K562 (cell line): ENCODE measurements around the gene KIAA0513. TPM values are rescaled to one million over a fixed set of nuclear protein-coding genes. Genes with fewer than 3 reads are reported as not detected.

ENCODE experiments used
- ETV1 ChIP-seq: fragments of 450-650 bp; conservative IDR thresholded peaks from 2 replicates; pipeline ENCODE4 v1.6.1; 2016; ENCODE audit warnings: missing genetic modification characterization, control low read depth, low read depth, missing compliant biosample characterization
- GATAD2A ChIP-seq: fragments of 450-650 bp; IDR thresholded peaks from 2 replicates; pipeline ENCODE4 v1.6.1; 2017
- KHSRP ChIP-seq: fragments of 450-650 bp; IDR thresholded peaks from 2 replicates; pipeline ENCODE4 v1.6.1; 2017
- NFIX ChIP-seq: fragments of 250-450 bp; sonication (Bioruptor Pico); IDR thresholded peaks from 2 replicates; pipeline ENCODE4 v1.4.0; 2020; ENCODE audit warnings: low read depth, mild to moderate bottlenecking, moderate library complexity
- SMARCA5 ChIP-seq: fragments of 450-650 bp; IDR thresholded peaks from 2 replicates; pipeline ENCODE4 v1.6.1; 2016
- TEAD1 ChIP-seq, 2 experiments: fragments of 450-650 bp in 1 of 2; sonication (generic) in 1 of 2; formaldehyde crosslinking; IDR thresholded peaks; 2 replicates each; pipeline versions ENCODE4 v1.4.0 to v1.8.0; 2020 to 2022; ENCODE audit warnings: mild to moderate bottlenecking in 2 of 2, missing genetic modification reagents in 1 of 2
- ZFP30 ChIP-seq: fragments of 250-450 bp; sonication (Bioruptor Pico); IDR thresholded peaks from 2 replicates; pipeline ENCODE4 v1.8.0; 2022; ENCODE audit warnings: moderate library complexity, mild to moderate bottlenecking, inconsistent platforms, borderline replicate concordance
- ZFP36 ChIP-seq: fragments of 150-350 bp; IDR thresholded peaks from 2 replicates; pipeline ENCODE4 v1.6.1; 2018; ENCODE audit warnings: low read length, low read depth; ENCODE audit not compliant: partially characterized antibody
- ZNF77 ChIP-seq: fragments of 250-450 bp; sonication (Bioruptor Pico); IDR thresholded peaks from 2 replicates; pipeline ENCODE4 v1.5.0; 2020
- polyA plus RNA-seq, 8 experiments: library from polyadenylated mRNA; depleted of rRNA in 4 of 8; stranded (reverse) in 5 of 8; unstranded in 3 of 8; fragments of >200 nt; fragmentation: Nextera tagmentation in 2 of 8; fragmentation: Illumina TruSeq in 1 of 8; extraction: Ambion mirVana in 2 of 8; extraction: Trizol in 1 of 8; gene quantifications; 2 replicates each; pipeline versions ENCODE4 v1.2.1 to v1.2.3, GENCODE V29; 2011 to 2014; ENCODE audit warnings: inconsistent platforms in 1 of 8, missing spikeins in 1 of 8
- total RNA-seq, 7 experiments: library from RNA; depleted of rRNA in 6 of 7; stranded (reverse); fragments of >200 nt in 6 of 7; fragmentation: Illumina TruSeq in 2 of 7; extraction: Trizol in 2 of 7; gene quantifications; 2 replicates each; pipeline versions ENCODE4 v1.2.1 to v1.2.3, GENCODE V29; 2011 to 2021; ENCODE audit warnings: low replicate concordance in 1 of 7
- TF ChIP-seq, protein P1 (sequence below): IDR thresholded peaks from 3 replicates; pipeline ENCODE4 v1.6.1; 2011; ENCODE audit warnings: borderline replicate concordance, mild to moderate bottlenecking; ENCODE audit not compliant: insufficient read length, insufficient read depth
- TF ChIP-seq, protein P2 (sequence below): fragments of 250-450 bp; sonication (Bioruptor Pico); IDR thresholded peaks from 2 replicates; pipeline ENCODE4 v1.4.0; 2020
- TF ChIP-seq, protein P3 (sequence below): fragments of 250-450 bp; sonication (Bioruptor Pico); IDR thresholded peaks from 2 replicates; pipeline ENCODE4 v1.8.0; 2022; ENCODE audit warnings: moderate library complexity, mild to moderate bottlenecking, inconsistent platforms
- TF ChIP-seq, protein P4 (sequence below): fragments of 250-450 bp; sonication (Bioruptor Pico); IDR thresholded peaks from 2 replicates; pipeline ENCODE4 v1.4.0; 2020; ENCODE audit warnings: mild to moderate bottlenecking, moderate library complexity

KIAA0513 gene
- total and polyA plus RNA-seq, 9 of the 15 experiments (the other 6 are each of a cell fraction or from before 2014, with no cell fraction given), result 0.18 to 13.7 (median 10.2) TPM

DNA sequence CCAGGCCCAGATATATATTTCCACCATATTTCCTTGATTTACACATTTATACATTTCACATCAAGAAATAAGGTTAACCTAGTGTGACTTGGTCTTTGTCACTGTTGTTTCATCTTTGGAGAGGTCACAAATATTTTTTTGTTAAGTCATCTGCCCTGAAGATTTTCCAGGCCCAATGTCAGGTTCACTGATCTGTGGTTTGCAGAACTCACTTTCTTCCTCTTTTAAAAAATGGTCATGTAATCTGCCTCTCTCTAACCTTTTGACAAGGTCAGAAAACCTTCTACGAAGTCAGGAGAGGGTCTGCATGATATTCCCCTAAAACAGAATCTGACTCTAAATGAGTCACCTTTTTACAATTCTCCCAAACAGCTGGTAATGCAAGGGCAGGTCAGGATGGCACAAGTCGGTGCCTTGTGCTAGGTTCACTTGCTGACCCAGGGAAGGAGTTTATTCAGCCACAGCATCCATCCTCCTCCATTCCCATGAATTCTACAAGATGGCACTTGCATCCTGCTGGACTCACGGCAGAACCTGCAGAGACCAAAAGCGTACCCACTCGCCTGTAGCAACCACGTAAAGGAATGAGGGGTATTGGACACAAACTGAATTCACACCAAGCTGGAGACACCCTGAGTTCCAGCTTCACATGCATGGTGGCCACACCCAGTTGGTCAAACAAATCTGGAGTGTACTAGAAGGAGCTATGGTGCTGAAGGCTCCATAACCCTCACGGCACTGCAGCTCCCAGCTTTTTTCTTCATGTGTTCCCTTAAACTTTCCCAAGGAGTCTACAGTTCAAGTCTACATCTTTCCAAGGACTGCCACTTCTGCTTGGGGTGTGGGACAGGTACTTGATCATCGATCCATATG lies 1.6 kb upstream of the KIAA0513 start (continued):
- TF ChIP-seq, protein P1, sequence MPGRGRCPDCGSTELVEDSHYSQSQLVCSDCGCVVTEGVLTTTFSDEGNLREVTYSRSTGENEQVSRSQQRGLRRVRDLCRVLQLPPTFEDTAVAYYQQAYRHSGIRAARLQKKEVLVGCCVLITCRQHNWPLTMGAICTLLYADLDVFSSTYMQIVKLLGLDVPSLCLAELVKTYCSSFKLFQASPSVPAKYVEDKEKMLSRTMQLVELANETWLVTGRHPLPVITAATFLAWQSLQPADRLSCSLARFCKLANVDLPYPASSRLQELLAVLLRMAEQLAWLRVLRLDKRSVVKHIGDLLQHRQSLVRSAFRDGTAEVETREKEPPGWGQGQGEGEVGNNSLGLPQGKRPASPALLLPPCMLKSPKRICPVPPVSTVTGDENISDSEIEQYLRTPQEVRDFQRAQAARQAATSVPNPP, result no peak
- TF ChIP-seq, protein P2, sequence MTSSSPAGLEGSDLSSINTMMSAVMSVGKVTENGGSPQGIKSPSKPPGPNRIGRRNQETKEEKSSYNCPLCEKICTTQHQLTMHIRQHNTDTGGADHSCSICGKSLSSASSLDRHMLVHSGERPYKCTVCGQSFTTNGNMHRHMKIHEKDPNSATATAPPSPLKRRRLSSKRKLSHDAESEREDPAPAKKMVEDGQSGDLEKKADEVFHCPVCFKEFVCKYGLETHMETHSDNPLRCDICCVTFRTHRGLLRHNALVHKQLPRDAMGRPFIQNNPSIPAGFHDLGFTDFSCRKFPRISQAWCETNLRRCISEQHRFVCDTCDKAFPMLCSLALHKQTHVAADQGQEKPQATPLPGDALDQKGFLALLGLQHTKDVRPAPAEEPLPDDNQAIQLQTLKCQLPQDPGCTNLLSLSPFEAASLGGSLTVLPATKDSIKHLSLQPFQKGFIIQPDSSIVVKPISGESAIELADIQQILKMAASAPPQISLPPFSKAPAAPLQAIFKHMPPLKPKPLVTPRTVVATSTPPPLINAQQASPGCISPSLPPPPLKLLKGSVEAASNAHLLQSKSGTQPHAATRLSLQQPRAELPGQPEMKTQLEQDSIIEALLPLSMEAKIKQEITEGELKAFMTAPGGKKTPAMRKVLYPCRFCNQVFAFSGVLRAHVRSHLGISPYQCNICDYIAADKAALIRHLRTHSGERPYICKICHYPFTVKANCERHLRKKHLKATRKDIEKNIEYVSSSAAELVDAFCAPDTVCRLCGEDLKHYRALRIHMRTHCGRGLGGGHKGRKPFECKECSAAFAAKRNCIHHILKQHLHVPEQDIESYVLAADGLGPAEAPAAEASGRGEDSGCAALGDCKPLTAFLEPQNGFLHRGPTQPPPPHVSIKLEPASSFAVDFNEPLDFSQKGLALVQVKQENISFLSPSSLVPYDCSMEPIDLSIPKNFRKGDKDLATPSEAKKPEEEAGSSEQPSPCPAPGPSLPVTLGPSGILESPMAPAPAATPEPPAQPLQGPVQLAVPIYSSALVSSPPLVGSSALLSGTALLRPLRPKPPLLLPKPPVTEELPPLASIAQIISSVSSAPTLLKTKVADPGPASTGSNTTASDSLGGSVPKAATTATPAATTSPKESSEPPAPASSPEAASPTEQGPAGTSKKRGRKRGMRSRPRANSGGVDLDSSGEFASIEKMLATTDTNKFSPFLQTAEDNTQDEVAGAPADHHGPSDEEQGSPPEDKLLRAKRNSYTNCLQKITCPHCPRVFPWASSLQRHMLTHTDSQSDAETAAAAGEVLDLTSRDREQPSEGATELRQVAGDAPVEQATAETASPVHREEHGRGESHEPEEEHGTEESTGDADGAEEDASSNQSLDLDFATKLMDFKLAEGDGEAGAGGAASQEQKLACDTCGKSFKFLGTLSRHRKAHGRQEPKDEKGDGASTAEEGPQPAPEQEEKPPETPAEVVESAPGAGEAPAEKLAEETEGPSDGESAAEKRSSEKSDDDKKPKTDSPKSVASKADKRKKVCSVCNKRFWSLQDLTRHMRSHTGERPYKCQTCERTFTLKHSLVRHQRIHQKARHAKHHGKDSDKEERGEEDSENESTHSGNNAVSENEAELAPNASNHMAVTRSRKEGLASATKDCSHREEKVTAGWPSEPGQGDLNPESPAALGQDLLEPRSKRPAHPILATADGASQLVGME (CRISPR knock-in tag), result 0 out of 2 replicates have a peak, but pooled peaks have one; percentile 22
- TF ChIP-seq SMARCA5, result peak; percentile 16; the same call in 1 of the 2 replicates
- no peak for TF ChIP-seq ETV1 (tag)
- no peak for TF ChIP-seq TEAD1 (CRISPR knock-in tag; IDR thresholded peaks at IDR 0.05)
- TF ChIP-seq KHSRP, result no peak
- TF ChIP-seq ZFP30 (CRISPR knock-in tag), result no peak
- no peak for TF ChIP-seq ZNF77 (CRISPR knock-in tag)
- TF ChIP-seq, protein P3, sequence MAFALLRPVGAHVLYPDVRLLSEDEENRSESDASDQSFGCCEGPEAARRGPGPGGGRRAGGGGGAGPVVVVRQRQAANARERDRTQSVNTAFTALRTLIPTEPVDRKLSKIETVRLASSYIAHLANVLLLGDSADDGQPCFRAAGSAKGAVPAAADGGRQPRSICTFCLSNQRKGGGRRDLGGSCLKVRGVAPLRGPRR (CRISPR knock-in tag), result no peak
- TF ChIP-seq ZFP36, result no peak
- TF ChIP-seq, protein P4, sequence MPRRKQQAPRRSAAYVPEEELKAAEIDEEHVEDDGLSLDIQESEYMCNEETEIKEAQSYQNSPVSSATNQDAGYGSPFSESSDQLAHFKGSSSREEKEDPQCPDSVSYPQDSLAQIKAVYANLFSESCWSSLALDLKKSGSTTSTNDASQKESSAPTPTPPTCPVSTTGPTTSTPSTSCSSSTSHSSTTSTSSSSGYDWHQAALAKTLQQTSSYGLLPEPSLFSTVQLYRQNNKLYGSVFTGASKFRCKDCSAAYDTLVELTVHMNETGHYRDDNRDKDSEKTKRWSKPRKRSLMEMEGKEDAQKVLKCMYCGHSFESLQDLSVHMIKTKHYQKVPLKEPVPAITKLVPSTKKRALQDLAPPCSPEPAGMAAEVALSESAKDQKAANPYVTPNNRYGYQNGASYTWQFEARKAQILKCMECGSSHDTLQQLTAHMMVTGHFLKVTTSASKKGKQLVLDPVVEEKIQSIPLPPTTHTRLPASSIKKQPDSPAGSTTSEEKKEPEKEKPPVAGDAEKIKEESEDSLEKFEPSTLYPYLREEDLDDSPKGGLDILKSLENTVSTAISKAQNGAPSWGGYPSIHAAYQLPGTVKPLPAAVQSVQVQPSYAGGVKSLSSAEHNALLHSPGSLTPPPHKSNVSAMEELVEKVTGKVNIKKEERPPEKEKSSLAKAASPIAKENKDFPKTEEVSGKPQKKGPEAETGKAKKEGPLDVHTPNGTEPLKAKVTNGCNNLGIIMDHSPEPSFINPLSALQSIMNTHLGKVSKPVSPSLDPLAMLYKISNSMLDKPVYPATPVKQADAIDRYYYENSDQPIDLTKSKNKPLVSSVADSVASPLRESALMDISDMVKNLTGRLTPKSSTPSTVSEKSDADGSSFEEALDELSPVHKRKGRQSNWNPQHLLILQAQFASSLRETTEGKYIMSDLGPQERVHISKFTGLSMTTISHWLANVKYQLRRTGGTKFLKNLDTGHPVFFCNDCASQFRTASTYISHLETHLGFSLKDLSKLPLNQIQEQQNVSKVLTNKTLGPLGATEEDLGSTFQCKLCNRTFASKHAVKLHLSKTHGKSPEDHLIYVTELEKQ, result no peak
- TF ChIP-seq NFIX (CRISPR knock-in tag), result no peak
- TF ChIP-seq GATAD2A, result no peak
